Mucosa of descending colon (tissue), 3 donors: Measurements from ENCODE around the gene CCDC12. TPM values are rescaled to one million over a fixed set of nuclear protein-coding genes. Genes with fewer than 3 reads are reported as not detected.

Source experiments
- ATAC-seq: fragments of 200-7000 bp; cut with Tn5 transposase; one replicate; pipeline ENCODE4 v1.9.1; 2020; ENCODE audit warnings: mild to moderate bottlenecking, moderate library complexity
- DNase-seq, 3 donors: peaks; one replicate each; pipeline ENCODE4 v3.0.0-alpha.2; 2020
- H3K36me3 ChIP-seq: fragments of 200-600 bp; one replicate; pipeline ENCODE4 v1.8.0; 2021; ENCODE audit warnings: low read depth, mild to moderate bottlenecking
- H3K4me1 ChIP-seq: fragments of 200-600 bp; one replicate; pipeline ENCODE4 v1.8.0; 2021; ENCODE audit warnings: low read depth, mild to moderate bottlenecking
- H3K4me3 ChIP-seq: fragments of 200-600 bp; one replicate; pipeline ENCODE4 v1.8.0; 2021; ENCODE audit warnings: mild to moderate bottlenecking
- H3K9me3 ChIP-seq: fragments of 200-600 bp; one replicate; pipeline ENCODE4 v1.8.0; 2021; ENCODE audit warnings: mild to moderate bottlenecking
- CTCF ChIP-seq: fragments of 200-600 bp; IDR thresholded peaks from one replicate; pipeline ENCODE4 v1.8.0; 2022; ENCODE audit warnings: antibody characterized with exemption, mild to moderate bottlenecking
- intact Hi-C, 2 donors: fragments of 100-400 bp; cut with DNase I in 1 of 2; cut with micrococcal nuclease in 1 of 2; formaldehyde crosslinking; loops; one replicate each; pipeline versions ENCODE4 v1.11.0 to v1.11.1; 2022; cut with DNase I, micrococcal nuclease
- total RNA-seq, 3 donors: library from RNA; stranded (reverse); fragmentation: NEBNext Ultra II Directional in 2 of 3; extraction: Animal tissue kit (Norgen Biotek cat#: 25700) in 2 of 3; gene quantifications; one replicate each; pipeline versions ENCODE4 v1.2.1 to v1.2.4, GENCODE V29; 2021 to 2023
- donor health status: DM: no; HTN: no; CAD: no; lungs with moderate emphysema.
- donor health status: DM: no; HTN: no; CAD: no.
- donor health status: DM: no; HTN: yes; CAD: no.

CCDC12 gene
- total RNA-seq, 3 donors from 2014 or later = 40.7 to 59.2 (median 45.0) TPM

- peaks cover 6% of the 10 kb centered on the region for H3K36me3 ChIP-seq
- ATAC-seq (no peak), DNase-seq (no peak)
- no peaks in the 10 kb centered on the region for H3K4me1 ChIP-seq
- no peak overlapping the region for H3K4me3 ChIP-seq
- H3K9me3 ChIP-seq = no peaks in the 10 kb centered on the region
- TF ChIP-seq CTCF = no peak
- intact Hi-C loops = no loop called here
Measured at GRCh38 chr3:47003056-47003410, 26.5 kb upstream of the CCDC12 start.

- H3K4me3 ChIP-seq = no peak overlapping the region
- peaks cover 6% of the 10 kb centered on the region for H3K36me3 ChIP-seq
- no peak for ATAC-seq
- H3K4me1 ChIP-seq = no peaks in the 10 kb centered on the region
- TF ChIP-seq CTCF = no peak
- no peaks in the 10 kb centered on the region for H3K9me3 ChIP-seq
- intact Hi-C loops = no loop called here
- peak in 1 of 3 donors; percentile 21 for DNase-seq
Measured at GRCh38 chr3:47002171-47003055, 25.9 kb upstream of the CCDC12 start.

DNA sequence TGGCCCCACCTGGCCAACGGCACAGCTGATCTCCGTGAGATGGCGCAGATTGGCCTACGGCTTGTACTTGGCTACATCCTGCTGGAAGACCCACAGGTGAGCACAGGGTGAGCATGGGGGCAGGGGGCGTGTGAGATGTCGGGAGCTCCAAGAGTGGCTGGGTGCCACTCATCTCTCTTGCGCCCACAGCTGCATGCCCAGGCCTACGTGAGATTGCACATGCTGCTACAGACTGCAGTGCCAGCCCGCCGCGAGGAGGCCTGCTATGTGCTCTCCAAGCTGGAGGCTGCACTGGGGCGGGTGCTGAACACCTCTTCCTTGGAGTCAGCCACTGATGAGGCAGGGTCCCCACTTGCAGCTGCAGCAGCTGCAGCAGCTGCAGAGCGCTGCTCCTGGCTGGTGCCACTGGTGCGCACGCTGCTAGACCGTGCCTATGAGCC lies 25.2 kb upstream of the CCDC12 start:
- TF ChIP-seq CTCF = no peak
- Histone ChIP-seq H3K4me3 (no peak overlapping the region), H3K4me1 (no peaks in the 10 kb centered on the region), H3K9me3 (no peaks in the 10 kb centered on the region), H3K36me3 (peaks cover 6% of the 10 kb centered on the region)
- DNase-seq = peak in 1 of 3 donors; percentile 50
- no peak for ATAC-seq
- intact Hi-C loops = no loop called here

DNA sequence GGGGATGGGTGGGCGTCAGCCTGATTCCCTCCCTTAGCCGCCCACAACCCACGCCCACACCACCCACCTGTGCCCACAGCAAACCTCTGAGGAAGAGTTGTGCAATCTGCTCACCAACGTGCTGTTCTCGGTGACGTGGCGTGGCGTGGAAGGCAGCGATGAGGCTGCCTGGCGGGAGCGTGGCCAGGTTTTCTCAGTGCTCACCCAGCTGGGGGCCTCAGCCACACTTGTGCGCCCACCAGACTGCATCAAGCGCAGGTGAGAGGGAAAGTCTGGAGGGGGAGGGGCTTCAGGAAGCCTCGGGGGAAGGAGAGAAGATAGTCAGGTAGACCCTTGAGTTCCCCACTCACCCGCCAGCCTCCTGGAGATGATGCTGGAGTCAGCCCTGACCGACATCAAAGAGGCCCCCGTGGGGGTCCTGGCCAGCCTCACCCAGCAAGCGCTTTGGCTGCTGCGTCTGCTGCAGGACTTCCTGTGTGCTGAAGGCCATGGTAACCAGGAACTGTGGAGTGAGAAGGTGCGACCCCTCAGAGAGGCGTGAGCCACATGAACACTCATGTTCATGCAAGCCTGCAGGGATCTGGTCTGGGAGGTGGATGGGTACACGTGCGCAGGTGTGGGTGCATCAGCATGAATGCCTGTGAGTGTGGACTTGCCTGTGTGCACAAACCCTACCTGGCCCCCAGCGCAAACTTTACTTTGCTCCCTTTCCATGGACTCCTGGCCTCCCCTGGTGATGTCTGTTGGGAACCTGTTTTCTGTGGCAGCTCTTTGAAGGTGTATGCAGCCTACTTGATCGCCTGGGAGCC lies 24.6 kb upstream of the CCDC12 start:
- peak in 1 of 3 donors; percentile 18 for DNase-seq
- intact Hi-C loops = no loop called here
- no peaks in the 10 kb centered on the region for H3K9me3 ChIP-seq
- no peak for ATAC-seq
- no peaks in the 10 kb centered on the region for H3K4me1 ChIP-seq
- H3K4me3 ChIP-seq = no peak overlapping the region
- no peak for TF ChIP-seq CTCF
- H3K36me3 ChIP-seq = peaks cover 6% of the 10 kb centered on the region

GRCh38 chr3:47000198-47000815 lies 23.8 kb upstream of the CCDC12 start:
- no peaks in the 10 kb centered on the region for H3K9me3 ChIP-seq
- H3K4me1 ChIP-seq = no peaks in the 10 kb centered on the region
- no peak for TF ChIP-seq CTCF
- H3K36me3 ChIP-seq = peaks cover 6% of the 10 kb centered on the region
- no peak overlapping the region for H3K4me3 ChIP-seq
- ATAC-seq (no peak), DNase-seq (no peak)
- intact Hi-C loops = no loop called here
